ENCODE results near the gene CYTH2. TPM values are rescaled to one million over a fixed set of nuclear protein-coding genes. Genes with fewer than 3 reads are reported as not detected.

CYTH2 gene
- total and polyA plus RNA-seq, 8 donors = 25.4 to 54.2 (median 31.5) TPM

- H3K9me3 ChIP-seq = peaks cover 0 to 4% (median 0%) of the 10 kb centered on the region in 4 donors
- DNase-seq = no peak
- H3K27ac ChIP-seq = no peak overlapping the region
- 91 to 95% methylated on average over 4 of the region's 4 CpGs for WGBS, 2 donors
- intact Hi-C loops (cut with DNase I) = no loop called here
- TF ChIP-seq CTCF (IDR thresholded peaks at IDR 0.05) = no peak
- H3K36me3 ChIP-seq = no peaks in the 10 kb centered on the region
- no peaks in the 10 kb centered on the region for H3K27me3 ChIP-seq
- H3K4me1 ChIP-seq = no peaks in the 10 kb centered on the region
- ATAC-seq = no peak
- H3K4me3 ChIP-seq = no peak overlapping the region
- no peak for FAIRE-seq
These were observed 60.0 kb downstream of the CYTH2 start for GRCh38 chr19:48529156-48529555.

GRCh38 chr19:48530066-48530720, 61.0 kb downstream of the CYTH2 start:
- no peaks in the 10 kb centered on the region for H3K27me3 ChIP-seq
- FAIRE-seq = no peak
- no peaks in the 10 kb centered on the region for H3K36me3 ChIP-seq
- no peak for ATAC-seq
- intact Hi-C loops (cut with DNase I) = no loop called here
- no peak for DNase-seq
- H3K27ac ChIP-seq = no peak overlapping the region
- 49 to 61% methylated on average over 20 of the region's 20 CpGs for WGBS, 2 donors
- peaks cover 0 to 4% (median 0%) of the 10 kb centered on the region in 4 donors for H3K9me3 ChIP-seq
- TF ChIP-seq CTCF (IDR thresholded peaks at IDR 0.05) = no peak
- no peak overlapping the region for H3K4me3 ChIP-seq
- H3K4me1 ChIP-seq = no peaks in the 10 kb centered on the region

GRCh38 chr19:48530770-48531169, 61.6 kb downstream of the CYTH2 start:
- no peak for ATAC-seq
- H3K9me3 ChIP-seq = peaks cover 0 to 4% (median 0%) of the 10 kb centered on the region in 4 donors
- no peak for FAIRE-seq
- no peak for TF ChIP-seq CTCF (IDR thresholded peaks at IDR 0.05)
- H3K4me1 ChIP-seq = no peaks in the 10 kb centered on the region
- DNase-seq = no peak
- H3K27ac ChIP-seq = no peak overlapping the region
- H3K36me3 ChIP-seq = no peaks in the 10 kb centered on the region
- WGBS, 2 donors = 40 to 41% methylated on average over 6 of the region's 6 CpGs
- no peak overlapping the region for H3K4me3 ChIP-seq
- no peaks in the 10 kb centered on the region for H3K27me3 ChIP-seq
- intact Hi-C loops (cut with DNase I) = no loop called here

Other genes with a start within 250 kb of the CYTH2 start
- 10 to 100 TPM in 5 of 6 donors, 1 to 10 TPM in 1; 8.6 to 26.0 (median 15.1) TPM for gene CARD8, start 213.5 kb upstream of the CYTH2 start, total RNA-seq
- 10 to 100 TPM; 19.4 to 19.8 TPM for gene CARD8, start 213.5 kb upstream of the CYTH2 start, polyA plus RNA-seq
- gene ZNF114, start 199.3 kb upstream of the CYTH2 start, total RNA-seq = 1 to 10 TPM in 3 of 6 donors, under 1 TPM in 3; 0.16 to 2.0 (median 0.94) TPM
- under 1 TPM; 0.30 to 0.70 TPM for gene ZNF114, start 199.3 kb upstream of the CYTH2 start, polyA plus RNA-seq
- 10 to 100 TPM in 2 of 6 donors, 1 to 10 TPM in 4; 2.5 to 14.9 (median 6.4) TPM for gene EMP3, start 143.8 kb upstream of the CYTH2 start, total RNA-seq
- 10 to 100 TPM; 17.6 to 23.8 TPM for gene EMP3, start 143.8 kb upstream of the CYTH2 start, polyA plus RNA-seq
- 1 to 10 TPM; 3.3 to 7.3 (median 4.4) TPM for gene TMEM143, start 105.4 kb upstream of the CYTH2 start, total RNA-seq
- 10 to 100 TPM in 1 of 2 donors, 1 to 10 TPM in 1; 8.0 to 11.2 TPM for gene TMEM143, start 105.4 kb upstream of the CYTH2 start, polyA plus RNA-seq
- 1 to 10 TPM in 1 of 6 donors, under 1 TPM in 3, not detected in 2; 0.19 to 1.1 (median 0.25) TPM for gene SYNGR4, start 105.0 kb upstream of the CYTH2 start, total RNA-seq
- 10 to 100 TPM in 1 of 2 donors, under 1 TPM in 1; 0.91 to 16.4 TPM for gene SYNGR4, start 105.0 kb upstream of the CYTH2 start, polyA plus RNA-seq
- 10 to 100 TPM; 58.7 to 99.0 (median 77.0) TPM for gene KDELR1, start 77.8 kb upstream of the CYTH2 start, total RNA-seq
- 100 to 1,000 TPM in 1 of 2 donors, 10 to 100 TPM in 1; 85.4 to 113 TPM for gene KDELR1, start 77.8 kb upstream of the CYTH2 start, polyA plus RNA-seq
- gene GRIN2D, start 75.7 kb upstream of the CYTH2 start, total RNA-seq = under 1 TPM in 5 of 6 donors, not detected in 1; 0.04 to 0.66 (median 0.26) TPM
- gene GRIN2D, start 75.7 kb upstream of the CYTH2 start, polyA plus RNA-seq = under 1 TPM; 0.19 TPM
- gene GRWD1, start 23.4 kb upstream of the CYTH2 start, total RNA-seq = 10 to 100 TPM; 13.0 to 23.1 (median 18.2) TPM
- 10 to 100 TPM in 1 of 2 donors, 1 to 10 TPM in 1; 8.6 to 10.2 TPM for gene GRWD1, start 23.4 kb upstream of the CYTH2 start, polyA plus RNA-seq
- gene KCNJ14, start 13.8 kb upstream of the CYTH2 start, total RNA-seq = under 1 TPM; 0.20 to 0.56 (median 0.37) TPM
- under 1 TPM; 0.49 to 0.59 TPM for gene KCNJ14, start 13.8 kb upstream of the CYTH2 start, polyA plus RNA-seq
- 1 to 10 TPM; 2.3 to 4.1 (median 2.8) TPM for gene LMTK3, start 42.5 kb downstream of the CYTH2 start, total RNA-seq
- gene LMTK3, start 42.5 kb downstream of the CYTH2 start, polyA plus RNA-seq = 1 to 10 TPM; 4.1 to 7.7 TPM
- under 1 TPM in 5 of 6 donors, not detected in 1; 0.32 to 0.64 (median 0.60) TPM for gene SULT2B1, start 82.8 kb downstream of the CYTH2 start, total RNA-seq
- 1 to 10 TPM; 1.3 to 1.7 TPM for gene SULT2B1, start 82.8 kb downstream of the CYTH2 start, polyA plus RNA-seq
- gene SPACA4, start 137.4 kb downstream of the CYTH2 start, total RNA-seq = not detected
- under 1 TPM in 1 of 2 donors, not detected in 1; 0.12 TPM for gene SPACA4, start 137.4 kb downstream of the CYTH2 start, polyA plus RNA-seq
- gene FAM83E, start 145.7 kb downstream of the CYTH2 start, total RNA-seq = 1 to 10 TPM; 1.2 to 2.9 (median 2.6) TPM
- gene FAM83E, start 145.7 kb downstream of the CYTH2 start, polyA plus RNA-seq = 1 to 10 TPM; 1.8 to 3.4 TPM
- 1,000 to 10,000 TPM in 4 of 6 donors, 100 to 1,000 TPM in 2; 881 to 1,605 (median 1,071) TPM for gene RPL18, start 149.8 kb downstream of the CYTH2 start, total RNA-seq
- 1,000 to 10,000 TPM; 1,358 to 2,344 TPM for gene RPL18, start 149.8 kb downstream of the CYTH2 start, polyA plus RNA-seq
- gene SPHK2, start 150.1 kb downstream of the CYTH2 start, total RNA-seq = 10 to 100 TPM in 1 of 6 donors, 1 to 10 TPM in 5; 4.3 to 11.0 (median 6.6) TPM
- gene SPHK2, start 150.1 kb downstream of the CYTH2 start, polyA plus RNA-seq = 10 to 100 TPM; 15.9 to 24.0 TPM
- 1 to 10 TPM; 3.3 to 8.3 (median 6.5) TPM for gene DBP, start 168.0 kb downstream of the CYTH2 start, total RNA-seq
- gene DBP, start 168.0 kb downstream of the CYTH2 start, polyA plus RNA-seq = 10 to 100 TPM in 1 of 2 donors, 1 to 10 TPM in 1; 4.7 to 11.4 TPM
- gene CA11, start 176.8 kb downstream of the CYTH2 start, total RNA-seq = 1 to 10 TPM; 2.6 to 6.2 (median 4.5) TPM
- gene CA11, start 176.8 kb downstream of the CYTH2 start, polyA plus RNA-seq = 10 to 100 TPM; 10.2 to 15.2 TPM
- gene NTN5, start 203.6 kb downstream of the CYTH2 start, total RNA-seq = under 1 TPM in 5 of 6 donors, not detected in 1; 0.12 to 0.37 (median 0.20) TPM
- gene NTN5, start 203.6 kb downstream of the CYTH2 start, polyA plus RNA-seq = 1 to 10 TPM in 1 of 2 donors, under 1 TPM in 1; 0.38 to 1.8 TPM
- gene FUT2, start 226.6 kb downstream of the CYTH2 start, total RNA-seq = 10 to 100 TPM in 2 of 6 donors, 1 to 10 TPM in 4; 4.8 to 14.5 (median 8.2) TPM
- gene FUT2, start 226.6 kb downstream of the CYTH2 start, polyA plus RNA-seq = 1 to 10 TPM; 3.7 to 5.4 TPM